Measurements from ENCODE around the gene DNAJC16.

DNAJC16 gene

GRCh38 chr1:15526021-15526489 lies 593 bp upstream of the DNAJC16 start:
- TF ChIP-seq POLR2AphosphoS5 (IDR thresholded peaks at IDR 0.05; ENCODE audit: low read depth, low read length) (no peak), REST (IDR thresholded peaks at IDR 0.05; ENCODE audit: insufficient read depth in 1 of 2, low read depth in 2 of 2, low read length in 2 of 2) (no peak), FOXP2 (optimal IDR thresholded peaks at IDR 0.05; ENCODE audit: borderline replicate concordance, extremely low read depth, extremely low read length, insufficient read depth) (no peak), TAF1 (IDR thresholded peaks at IDR 0.05; ENCODE audit: borderline replicate concordance, insufficient read depth, low read length) (no peak), SIN3A (IDR thresholded peaks at IDR 0.05; ENCODE audit: borderline replicate concordance, insufficient read depth, low read length) (no peak)

- no peak for TF ChIP-seq REST (IDR thresholded peaks at IDR 0.05; ENCODE audit: insufficient read depth in 1 of 2, low read depth in 2 of 2, low read length in 2 of 2)
- no peak for TF ChIP-seq TAF1 (IDR thresholded peaks at IDR 0.05; ENCODE audit: borderline replicate concordance, insufficient read depth, low read length)
Measured at GRCh38 chr1:15531003-15531402, 4.4 kb downstream of the DNAJC16 start.

GRCh38 chr1:15531682-15532081 lies 5.0 kb downstream of the DNAJC16 start:
- no peak for TF ChIP-seq FOXP2 (optimal IDR thresholded peaks at IDR 0.05; ENCODE audit: borderline replicate concordance, extremely low read depth, extremely low read length, insufficient read depth)
- no peak for TF ChIP-seq SIN3A (IDR thresholded peaks at IDR 0.05; ENCODE audit: borderline replicate concordance, insufficient read depth, low read length)
- no peak for TF ChIP-seq POLR2AphosphoS5 (IDR thresholded peaks at IDR 0.05; ENCODE audit: low read depth, low read length)
- no peak for TF ChIP-seq REST (IDR thresholded peaks at IDR 0.05; ENCODE audit: insufficient read depth in 1 of 2, low read depth in 2 of 2, low read length in 2 of 2)
- TF ChIP-seq TAF1 (IDR thresholded peaks at IDR 0.05; ENCODE audit: borderline replicate concordance, insufficient read depth, low read length), result no peak

DNA sequence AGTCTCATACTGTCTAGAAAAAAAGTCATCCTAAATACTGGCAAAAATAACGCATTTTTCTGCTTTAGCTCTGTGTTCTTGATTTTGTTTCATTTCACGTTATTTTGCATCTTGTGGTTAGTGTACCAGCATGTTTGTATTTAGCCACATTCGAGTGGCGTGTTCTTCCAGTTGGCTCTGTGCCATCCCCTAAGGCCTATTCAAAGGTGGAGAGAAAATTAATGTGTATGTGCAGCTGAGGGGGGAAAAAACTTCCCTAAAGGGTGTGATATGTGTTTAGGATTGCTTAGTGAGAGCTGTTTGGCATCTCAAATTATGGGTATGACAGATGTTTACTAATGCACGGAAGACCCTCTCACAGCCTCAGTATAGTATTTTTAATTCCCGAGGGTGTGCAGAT lies 12.1 kb downstream of the DNAJC16 start:
- TF ChIP-seq FOXP2 (optimal IDR thresholded peaks at IDR 0.05; ENCODE audit: borderline replicate concordance, extremely low read depth, extremely low read length, insufficient read depth) (no peak), POLR2AphosphoS5 (IDR thresholded peaks at IDR 0.05; ENCODE audit: low read depth, low read length) (no peak), REST (IDR thresholded peaks at IDR 0.05; ENCODE audit: insufficient read depth in 1 of 2, low read depth in 2 of 2, low read length in 2 of 2) (no peak)

DNA sequence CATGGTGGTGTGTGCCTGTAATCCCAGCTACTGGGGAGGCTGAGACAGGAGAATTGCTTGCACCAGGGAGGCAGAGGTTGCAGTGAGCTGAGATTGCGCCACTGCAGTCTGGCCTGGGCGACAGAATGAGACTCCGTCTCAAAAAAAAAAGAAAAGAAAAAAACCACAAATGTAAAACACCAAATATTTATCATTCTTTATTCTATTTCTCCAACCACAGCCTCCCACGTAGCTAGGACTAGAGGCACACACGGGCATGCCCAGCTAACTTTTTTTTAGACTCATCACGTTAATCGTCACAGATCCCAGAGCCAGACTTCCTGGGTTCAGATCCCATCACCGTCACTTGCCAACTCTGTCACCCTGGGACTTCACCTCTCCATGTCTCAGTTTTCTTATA lies 13.5 kb downstream of the DNAJC16 start:
- TF ChIP-seq REST (IDR thresholded peaks at IDR 0.05; ENCODE audit: insufficient read depth in 1 of 2, low read depth in 2 of 2, low read length in 2 of 2), result no peak
- TF ChIP-seq POLR2AphosphoS5 (IDR thresholded peaks at IDR 0.05; ENCODE audit: low read depth, low read length), result no peak
- TF ChIP-seq FOXP2 (optimal IDR thresholded peaks at IDR 0.05; ENCODE audit: borderline replicate concordance, extremely low read depth, extremely low read length, insufficient read depth), result no peak
- TF ChIP-seq SIN3A (IDR thresholded peaks at IDR 0.05; ENCODE audit: borderline replicate concordance, insufficient read depth, low read length), result no peak
- no peak for TF ChIP-seq TAF1 (IDR thresholded peaks at IDR 0.05; ENCODE audit: borderline replicate concordance, insufficient read depth, low read length)

Data from PFSK-1 (cell line).